ENCODE measurements around the gene MPP7.

MPP7 gene

DNA sequence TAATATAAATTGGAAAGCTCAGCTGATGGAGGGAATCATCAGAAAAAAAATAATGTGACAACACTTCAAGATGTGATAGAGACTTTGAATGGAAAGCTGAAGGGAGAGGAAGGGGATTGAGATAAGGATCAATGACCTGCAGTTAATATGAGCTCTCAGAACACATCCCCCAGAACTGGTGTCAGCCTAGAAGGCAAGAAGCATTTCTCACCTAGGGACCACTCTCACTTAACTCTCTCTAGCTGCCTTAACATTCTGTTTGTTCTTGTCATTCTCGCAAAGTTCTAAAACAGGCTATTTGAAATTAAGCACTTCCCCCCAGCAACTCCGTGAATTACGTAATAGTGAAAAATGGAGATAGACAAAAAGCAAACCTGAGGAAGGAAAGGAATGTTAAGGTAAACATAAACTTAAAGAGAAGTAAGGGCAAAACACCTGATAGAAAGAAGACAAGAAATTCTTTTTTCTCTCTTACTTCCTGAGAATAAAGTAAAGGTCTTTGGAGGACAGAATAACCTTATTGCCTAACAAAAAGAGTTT, 1.2 kb upstream of the MPP7 start:
- no peak for DNase-seq

DNA sequence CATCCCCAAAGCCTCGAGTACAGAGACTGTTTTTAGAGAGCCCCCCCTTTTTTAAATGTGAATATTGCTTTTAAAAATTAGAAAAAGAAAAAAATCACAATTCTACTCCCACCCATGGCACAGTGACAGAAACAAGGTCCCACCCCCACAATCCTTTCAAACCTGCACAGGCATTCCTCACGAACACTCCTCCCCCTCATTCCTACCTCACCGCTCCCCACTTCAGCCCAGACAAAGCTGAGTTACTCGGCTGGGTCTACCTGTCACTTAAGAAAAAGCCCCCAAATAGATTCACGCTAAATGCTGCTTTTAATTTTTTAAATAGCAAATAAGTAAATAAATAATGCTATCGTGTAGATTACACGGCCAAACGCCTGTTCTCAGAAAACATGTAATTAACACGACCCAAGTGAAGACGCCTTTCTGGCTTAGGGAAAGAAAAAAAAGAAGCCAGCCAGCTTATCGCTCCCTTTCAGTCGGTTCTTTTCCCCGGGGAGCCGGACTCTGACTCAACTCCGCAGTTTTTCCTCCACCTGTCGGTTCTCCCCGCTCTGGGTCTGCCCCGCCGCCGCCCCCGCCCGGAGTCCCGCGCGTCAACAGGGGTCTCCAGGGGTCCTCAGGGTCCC, 739 bp downstream of the MPP7 start:
- no peak for DNase-seq

- no peak for DNase-seq
Measured at GRCh38 chr10:28300027-28300426, 2.8 kb downstream of the MPP7 start.

DNA sequence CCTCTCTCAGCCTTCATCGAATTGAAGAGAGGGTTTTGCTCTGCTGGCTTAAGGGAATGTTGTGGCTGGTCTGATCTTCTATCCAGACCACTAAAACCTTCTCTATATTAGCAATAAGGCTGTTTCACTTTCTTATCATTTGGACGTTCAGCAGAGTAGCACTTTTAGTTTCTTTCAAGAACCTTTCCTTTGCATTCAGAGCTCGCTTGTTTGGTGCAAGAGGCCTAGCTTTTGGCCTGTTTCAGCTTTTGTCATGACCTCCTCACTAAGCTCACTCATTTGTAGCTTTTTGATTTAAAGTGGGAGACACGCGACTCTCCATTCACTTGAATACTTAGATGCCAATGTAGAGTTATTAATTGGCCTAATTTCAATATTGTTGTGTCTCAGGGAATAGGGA, 3.9 kb downstream of the MPP7 start:
- no peak for DNase-seq

GRCh38 chr10:28296023-28296422, 6.8 kb downstream of the MPP7 start:
- no peak for DNase-seq

GRCh38 chr10:28295336-28295735, 7.5 kb downstream of the MPP7 start:
- no peak for DNase-seq

DNA sequence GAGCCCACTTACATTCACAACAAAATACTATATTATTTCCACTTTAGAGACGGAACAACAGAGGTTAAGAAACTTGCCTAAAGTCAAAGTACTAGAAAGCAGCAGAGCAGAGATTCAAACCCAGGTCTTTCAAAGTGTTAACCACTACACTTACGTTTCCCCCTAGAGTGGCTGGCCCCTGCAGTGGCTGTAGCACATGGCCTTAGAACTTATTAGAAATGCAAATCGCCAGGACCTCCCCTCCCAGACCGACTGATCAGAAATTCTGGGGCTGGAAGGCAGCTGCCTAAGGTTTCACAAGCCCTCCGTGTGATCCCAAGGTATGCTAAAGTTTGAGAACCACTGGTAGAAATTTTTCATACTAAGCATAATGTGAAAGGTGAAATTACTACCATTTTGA, 8.1 kb downstream of the MPP7 start:
- DNase-seq: no peak

DNA sequence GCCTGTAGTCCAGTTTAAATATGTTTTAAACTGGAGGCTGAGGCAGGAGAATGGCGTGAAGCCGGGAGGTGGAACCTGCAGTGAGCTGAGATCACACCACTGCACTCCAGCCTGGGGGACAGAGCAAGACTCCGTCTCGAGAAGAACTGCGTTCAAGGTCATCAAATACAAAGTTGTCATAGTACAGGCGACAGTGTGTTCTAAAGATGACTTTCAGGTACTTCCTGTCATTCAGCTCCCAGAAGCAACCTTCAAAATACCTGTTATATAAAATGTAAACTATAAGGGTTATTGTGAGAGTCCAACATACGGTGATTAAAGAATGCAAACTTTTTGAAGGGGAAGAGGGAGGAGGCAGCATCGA, 8.7 kb downstream of the MPP7 start:
- DNase-seq: no peak

DNA sequence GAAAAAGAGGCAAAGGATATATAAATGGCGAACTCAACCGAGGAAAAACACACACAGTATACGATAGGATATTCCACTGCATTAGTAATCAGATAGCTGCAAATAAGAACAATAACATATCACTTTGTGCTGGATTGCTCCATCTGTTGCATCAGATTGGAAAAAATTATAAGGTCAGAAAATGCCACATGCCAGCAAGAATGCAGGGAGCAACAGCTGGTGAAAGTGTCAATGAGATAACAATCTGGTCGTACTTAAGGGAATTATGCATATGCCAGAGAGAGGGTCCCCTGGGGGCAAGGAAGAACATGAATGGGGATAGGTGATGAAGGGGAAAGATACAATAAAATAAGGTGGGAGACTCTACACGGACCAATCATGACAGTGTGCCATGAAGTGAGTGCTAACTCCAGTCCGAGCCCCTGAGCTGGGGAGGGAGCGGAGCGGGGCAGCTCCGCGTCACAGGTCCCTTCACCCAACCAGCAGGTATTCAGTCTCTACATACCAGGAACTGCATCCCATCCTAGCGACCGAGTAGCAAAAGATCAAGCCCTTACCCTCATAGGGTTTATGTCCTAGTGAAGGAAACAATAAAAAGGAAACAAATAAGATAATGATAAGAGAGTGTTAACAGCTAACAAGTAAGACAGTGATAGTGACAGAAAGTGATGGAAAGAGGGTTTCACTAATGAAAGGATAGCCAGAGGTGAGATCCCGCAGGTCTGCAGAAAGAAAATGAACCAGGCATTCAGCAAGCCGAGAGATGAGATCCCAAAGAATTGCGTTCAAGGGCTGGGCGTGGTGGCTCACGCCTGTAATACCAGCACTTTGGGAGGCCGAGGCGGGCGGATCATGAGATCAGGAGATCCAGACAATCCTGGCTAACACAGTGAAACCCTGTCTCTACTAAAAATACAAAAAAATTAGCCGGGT, 9.4 kb downstream of the MPP7 start:
- no peak for DNase-seq

DNA sequence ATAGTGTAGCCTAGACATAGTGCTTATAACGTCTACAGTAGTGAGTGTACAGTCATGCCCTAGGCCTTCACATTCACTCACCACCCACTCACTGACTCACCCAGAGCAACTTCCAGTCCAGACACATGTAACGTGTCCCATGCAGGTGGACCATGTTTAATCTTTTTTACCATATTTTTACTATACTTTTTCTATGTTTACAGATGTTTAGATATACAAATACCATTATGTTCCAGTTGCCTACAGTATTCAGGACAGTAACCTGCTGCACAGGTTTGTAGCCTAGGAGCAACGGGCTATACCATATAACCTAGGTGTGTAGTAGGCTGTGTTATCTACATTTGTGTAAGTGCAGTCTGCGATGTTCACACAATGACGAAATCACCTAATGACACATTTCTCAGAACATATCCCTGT, 11.0 kb downstream of the MPP7 start:
- no peak for DNase-seq

DNA sequence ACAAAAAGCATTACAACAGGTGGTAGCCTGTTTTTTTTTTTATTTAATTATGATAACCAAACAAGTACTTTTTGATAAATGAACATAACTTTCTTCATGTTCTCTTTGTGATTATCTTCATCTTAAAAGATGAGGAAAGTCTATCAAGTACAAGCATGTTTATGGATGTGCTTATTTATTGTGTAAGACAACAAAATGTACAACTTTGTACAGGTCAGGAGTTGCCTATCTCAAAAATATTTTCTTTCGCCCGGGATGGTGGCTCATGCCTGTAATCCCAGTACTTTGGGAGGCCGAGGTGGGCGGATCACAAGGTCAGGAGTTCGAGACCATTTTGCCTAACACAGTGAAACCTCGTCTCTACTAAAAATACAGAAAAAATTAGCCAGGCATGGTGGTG, 17.0 kb downstream of the MPP7 start:
- no peak for DNase-seq

DNA sequence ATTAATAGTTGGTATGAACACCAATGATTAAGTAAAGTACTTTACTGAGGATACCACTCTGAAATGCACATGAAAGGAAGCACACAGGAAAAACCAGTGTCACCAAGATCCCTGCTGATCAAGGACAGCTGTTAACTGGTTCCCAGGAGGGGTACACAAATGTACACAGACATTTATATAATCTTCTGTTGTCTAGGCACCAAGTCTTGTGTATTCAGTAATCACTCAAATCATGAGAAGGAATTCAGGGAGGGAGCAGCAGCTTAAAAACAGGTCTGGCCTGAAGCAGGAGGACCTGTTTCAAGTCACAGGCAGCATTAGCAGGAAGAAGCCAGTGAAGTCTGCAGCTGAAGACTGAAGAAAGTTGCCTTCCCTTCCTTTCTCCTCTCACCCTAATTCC, 18.7 kb downstream of the MPP7 start:
- no peak for DNase-seq

DNA sequence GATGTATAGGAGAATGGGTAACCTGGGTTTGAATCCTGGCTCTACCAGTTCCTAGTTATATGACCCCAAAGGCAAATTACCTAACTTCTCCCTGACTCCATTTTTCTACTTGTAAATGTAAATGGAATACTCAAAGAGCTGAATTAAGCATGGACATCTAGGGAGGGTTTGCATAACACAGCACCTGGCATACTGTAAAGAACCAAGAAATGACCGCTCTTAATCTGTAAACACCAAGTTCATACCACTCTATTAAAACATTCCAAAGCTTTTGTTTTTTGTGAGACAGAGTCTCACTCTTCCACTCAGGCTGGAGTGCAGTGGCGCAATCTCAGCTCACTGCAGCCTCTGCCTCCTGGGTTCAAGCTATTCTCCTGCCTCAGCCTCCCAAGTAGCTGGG, 19.6 kb downstream of the MPP7 start:
- no peak for DNase-seq

GRCh38 chr10:28282336-28282735, 20.5 kb downstream of the MPP7 start:
- DNase-seq: no peak

DNA sequence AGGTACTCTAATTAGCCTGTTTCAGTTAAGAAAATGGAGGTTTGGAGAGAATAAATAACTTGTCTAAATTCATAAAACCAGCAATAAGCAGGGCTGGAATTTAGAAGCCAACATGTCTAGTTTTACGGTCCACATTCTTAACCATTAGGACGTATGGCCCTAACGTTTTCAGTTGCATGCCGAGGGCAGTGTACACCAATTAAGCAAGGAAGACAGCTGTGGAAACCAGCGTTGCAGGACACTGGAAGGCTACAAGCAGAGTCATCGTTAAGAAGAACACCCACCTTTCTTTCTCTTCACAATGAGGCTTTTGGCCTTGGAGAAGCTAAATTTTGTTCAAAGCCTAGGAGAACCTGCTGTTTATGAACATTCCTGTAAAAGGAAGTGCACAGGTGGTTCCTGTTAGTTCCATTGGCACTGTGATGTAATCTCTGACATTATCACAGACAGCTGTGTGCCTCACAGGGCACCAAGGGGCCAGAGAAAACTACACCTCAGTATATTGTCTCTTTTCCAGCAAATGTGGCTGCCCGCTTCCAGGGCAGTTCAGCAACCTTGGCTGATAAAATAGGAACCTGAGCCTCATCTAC, 21.0 kb downstream of the MPP7 start:
- DNase-seq: no peak

- DNase-seq: no peak
Measured at GRCh38 chr10:28280652-28281051, 22.2 kb downstream of the MPP7 start.

GRCh38 chr10:28279878-28280277, 23.0 kb downstream of the MPP7 start:
- DNase-seq: no peak

- DNase-seq: no peak
Measured at GRCh38 chr10:28278842-28279241, 24.0 kb downstream of the MPP7 start.

DNA sequence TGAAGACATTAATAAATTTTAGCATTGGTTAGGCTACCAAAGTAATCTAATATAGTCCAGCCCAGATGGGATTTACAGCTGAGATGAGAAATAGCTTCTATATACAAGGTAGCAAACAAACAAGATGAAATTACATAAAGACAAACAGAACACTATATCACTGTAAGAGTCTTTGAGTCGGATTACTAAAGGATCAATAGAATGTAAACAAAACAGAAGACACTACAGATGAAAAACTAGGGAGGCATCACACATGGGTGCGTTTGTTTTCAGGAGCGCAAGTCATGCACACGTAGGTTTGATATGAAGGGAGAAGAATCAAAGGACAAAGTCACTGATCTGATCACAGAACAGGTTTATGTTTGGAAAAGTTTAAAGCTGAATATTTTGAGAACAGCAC, 26.5 kb downstream of the MPP7 start:
- DNase-seq: no peak

DNA sequence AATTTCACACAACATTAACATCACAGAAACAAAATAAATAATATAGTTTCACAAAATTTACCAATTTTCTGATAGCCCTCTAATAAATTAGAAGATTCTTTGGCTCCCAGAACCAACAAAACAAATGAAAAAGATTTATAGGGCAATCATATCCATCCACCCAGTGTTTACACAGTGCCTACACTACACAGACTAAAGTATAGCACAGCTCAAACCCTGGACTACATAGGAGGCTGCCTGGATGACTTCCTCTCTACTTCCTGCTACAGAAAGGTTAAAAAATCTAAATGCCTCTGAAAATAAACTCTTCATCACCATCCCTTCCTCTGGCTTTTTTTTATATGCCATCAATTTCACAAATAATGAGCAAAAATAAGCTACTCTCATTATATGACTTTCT, 28.4 kb downstream of the MPP7 start:
- no peak for DNase-seq

DNA sequence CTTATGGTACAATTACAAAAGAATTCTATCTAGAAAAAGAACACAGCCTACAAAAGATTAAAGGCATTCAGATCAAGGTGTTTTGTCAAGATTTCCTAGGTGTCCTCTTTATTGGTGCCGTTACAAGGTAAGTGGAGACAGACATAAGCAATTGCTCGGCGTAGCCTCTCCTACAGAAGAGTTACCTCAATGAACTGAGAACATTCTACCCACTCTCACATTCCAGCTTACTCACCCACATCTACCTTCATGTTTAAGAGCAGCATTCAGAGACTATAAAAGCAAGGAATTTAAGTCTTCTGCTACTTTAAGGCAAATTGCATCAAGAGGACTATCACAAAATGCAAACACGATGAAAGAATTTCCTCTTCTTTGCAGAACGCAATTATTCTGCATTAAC, 29.5 kb downstream of the MPP7 start:
- DNase-seq: no peak

GRCh38 chr10:28269842-28270456, 32.9 kb downstream of the MPP7 start:
- DNase-seq: no peak

- no peak for DNase-seq
Measured at GRCh38 chr10:28266449-28267224, 36.2 kb downstream of the MPP7 start.
